EL (cell line): Measurements from ENCODE around the gene TRPC3.

Experiments used
- DNase-seq: peaks from one replicate; pipeline ENCODE4 v3.0.0-alpha.2; 2016

Gene TRPC3

DNA sequence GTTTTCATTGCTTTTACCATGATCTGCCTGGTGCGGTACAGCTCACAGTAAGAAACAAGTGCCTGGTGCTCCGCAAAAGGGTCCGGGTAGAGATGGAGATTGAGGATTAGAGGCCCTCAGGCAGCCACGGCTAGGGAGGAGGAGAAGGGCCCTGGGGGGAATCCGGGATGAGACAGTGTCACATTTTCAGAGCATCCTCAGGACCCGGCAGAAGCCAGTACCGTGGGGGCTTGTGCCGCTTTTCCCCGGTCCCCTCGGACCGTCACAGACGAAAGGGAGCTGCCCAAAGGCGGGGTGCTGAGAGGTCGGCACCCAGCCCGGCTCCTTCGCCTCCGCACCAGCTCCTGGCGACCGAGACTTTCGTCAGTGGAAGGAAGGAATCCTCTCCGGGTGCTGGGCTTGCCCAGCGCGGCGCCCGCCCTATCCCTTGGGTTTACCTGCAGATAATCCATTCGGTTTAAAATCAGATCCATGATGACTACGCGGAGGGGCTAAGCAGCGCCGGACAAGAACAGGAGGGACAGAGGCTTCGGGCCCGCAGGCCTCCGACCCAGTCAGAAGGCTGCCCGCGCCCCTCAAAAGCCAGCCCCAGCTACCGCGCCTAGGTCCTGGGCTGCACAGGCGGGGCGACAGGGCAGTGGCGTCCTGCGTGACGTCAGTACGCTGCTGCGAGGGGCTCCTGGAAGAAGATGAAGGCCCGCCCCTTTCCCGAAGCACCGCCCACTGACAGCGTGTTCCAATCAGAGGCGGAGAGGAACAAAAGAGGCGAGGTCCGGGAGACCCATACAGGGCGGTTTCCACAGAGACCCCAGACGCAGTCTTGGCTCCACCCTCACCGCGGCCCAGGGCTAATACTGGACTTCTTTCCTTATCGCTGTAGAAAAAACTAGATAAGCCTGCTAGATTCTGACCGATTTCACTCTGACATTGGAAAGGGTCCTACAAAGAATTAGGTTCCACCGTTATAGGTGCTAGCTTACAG, 81.7 kb downstream of the TRPC3 start, which contains the start of gene BBS7:
Gene BBS7, minus strand, starts transcription at position 634 of the 982 bp plus-strand sequence. Its CDS starts 161 bp downstream, at position 473.
- DNase-seq = peak; percentile 97

DNA sequence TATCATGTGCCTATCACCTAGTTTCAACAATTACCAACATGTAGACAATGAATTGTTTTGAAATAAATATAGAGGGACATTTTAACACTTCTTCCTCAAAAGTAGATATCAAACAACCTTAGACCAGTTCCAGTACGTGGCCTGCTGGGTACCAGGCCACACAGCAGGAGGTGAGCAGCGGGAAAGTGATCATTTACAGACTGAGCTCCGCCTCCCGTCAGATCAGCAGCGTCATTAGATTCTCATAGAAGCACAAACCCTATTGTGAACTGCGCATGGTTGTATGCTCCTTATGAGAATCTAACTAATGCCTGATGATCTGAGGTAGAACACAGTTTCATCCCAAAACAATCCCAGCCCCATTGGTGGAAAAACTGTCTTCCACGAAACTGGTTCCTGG, 88.1 kb downstream of the TRPC3 start:
- no peak for DNase-seq

GRCh38 chr4:121861426-121861825, 90.4 kb downstream of the TRPC3 start:
- DNase-seq = no peak

DNA sequence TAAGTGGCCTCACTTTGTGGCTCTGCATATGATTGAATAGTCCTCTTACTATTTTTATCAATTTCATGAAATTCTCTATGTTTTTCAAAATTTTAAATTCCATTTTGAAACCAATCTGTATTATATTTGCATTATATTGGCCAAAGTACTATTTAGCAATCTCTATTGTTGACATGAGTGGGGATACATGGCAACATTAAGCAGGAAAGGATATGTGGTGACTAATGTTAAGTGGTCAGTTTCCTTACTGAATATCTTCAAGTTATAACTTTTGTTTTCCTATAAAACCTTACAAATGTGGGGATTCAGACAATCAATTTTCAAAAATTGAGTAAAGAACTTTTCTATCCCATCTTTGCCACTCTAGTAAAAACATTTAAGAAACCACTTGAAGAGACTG, 91.7 kb downstream of the TRPC3 start:
- no peak for DNase-seq

DNA sequence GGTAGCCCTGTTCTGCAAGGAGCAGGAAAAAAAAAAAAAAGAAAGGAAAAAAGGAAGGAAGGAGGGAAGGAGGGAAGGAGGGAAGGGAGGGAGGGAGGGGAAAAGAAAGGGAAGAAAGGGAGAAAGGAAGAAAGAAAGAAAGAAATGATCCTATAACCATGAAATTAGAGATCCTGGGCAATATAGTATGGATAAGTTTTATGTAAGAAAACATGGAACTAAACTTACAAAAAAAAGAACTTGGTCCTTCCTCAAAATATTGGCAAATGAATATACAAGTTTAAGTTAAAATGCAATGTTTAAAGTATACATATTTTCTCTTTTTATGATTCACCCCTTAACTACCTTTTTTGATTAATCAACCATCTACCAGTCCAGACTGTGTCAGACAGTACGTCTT, 100.5 kb downstream of the TRPC3 start:
- no peak for DNase-seq

DNA sequence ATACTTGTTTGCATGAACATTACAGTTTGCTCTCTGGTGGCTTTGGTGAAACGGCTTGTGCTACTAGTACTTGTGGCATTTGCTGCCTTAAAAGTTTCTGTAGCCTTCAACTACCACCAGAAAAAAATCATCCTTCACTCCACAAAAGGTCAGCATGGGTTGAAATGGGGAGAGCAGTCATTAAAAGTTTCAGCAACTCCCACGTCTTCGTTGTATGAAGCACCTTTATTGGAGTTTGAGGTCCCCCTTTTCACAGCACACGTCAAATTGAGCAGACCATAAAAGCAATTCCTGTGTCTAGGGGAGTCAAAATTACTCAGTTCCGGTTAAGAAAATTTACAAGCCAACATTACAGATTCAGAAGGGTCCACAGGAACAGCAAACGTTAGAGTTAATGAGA, 105.2 kb downstream of the TRPC3 start:
- DNase-seq = no peak

DNA sequence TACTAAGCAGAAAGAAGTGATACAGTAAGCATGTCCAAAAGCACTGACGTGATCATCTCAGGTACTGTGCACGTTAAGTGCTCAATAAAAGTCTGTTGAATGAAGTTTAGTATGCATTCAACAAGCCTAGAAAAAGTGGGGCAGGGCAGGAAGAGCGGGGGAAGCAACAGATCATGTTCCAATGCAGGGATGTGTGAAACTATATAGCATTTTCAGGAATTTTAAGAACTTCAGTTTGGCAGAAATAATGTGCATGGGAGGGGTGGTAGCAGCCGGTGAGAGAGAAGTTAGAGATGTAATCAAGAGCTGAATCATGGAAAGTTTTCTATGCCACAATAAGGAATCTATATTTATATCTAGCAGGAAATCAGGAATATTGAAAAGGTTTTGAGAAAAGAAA, 109.0 kb downstream of the TRPC3 start:
- DNase-seq = no peak

DNA sequence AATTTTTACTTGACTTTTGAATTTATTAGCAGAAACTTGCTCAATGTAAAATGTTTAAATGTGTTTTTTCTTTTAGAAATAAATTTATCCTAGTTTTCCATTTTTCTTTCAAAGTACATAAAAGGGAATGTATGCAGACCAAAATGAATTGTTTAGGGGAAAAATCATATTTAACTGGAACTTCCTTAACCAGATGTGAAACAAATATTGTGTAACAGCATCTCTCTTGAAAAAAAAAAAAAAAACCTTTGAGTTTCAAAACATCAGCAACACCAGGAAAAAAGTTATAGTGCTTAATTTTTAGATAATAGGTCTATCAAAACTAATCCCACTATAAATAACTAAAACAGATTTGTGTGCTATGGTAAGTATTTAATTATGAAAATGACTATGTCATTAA, 113.7 kb downstream of the TRPC3 start:
- DNase-seq = no peak

- DNase-seq = peak; percentile 46
Observed at GRCh38 chr4:121829511-121829910, 122.3 kb downstream of the TRPC3 start.
